Memory B cell (primary cell): ENCODE data around the gene KLHL29.

Experiments
- ATAC-seq: fragments of 150-1000 bp; cut with Tn5 transposase; 2 replicates; pipeline ENCODE4 v1.10.0; 2021; ENCODE audit warnings: low read depth, mild to moderate bottlenecking, moderate library complexity
- DNase-seq, 2 donors: peaks; one replicate each; pipeline ENCODE4 v3.0.0; 2022; ENCODE audit warnings: low spot score in 2 of 2
- H3K27ac Mint-ChIP-seq: one replicate; pipeline ENCODE4 v1.8.0; 2022; ENCODE audit warnings: mild to moderate bottlenecking, moderate library complexity, mixed read lengths
- H3K27me3 Mint-ChIP-seq: one replicate; pipeline ENCODE4 v1.8.0; 2022; ENCODE audit warnings: mixed read lengths
- H3K36me3 Mint-ChIP-seq: one replicate; pipeline ENCODE4 v1.8.0; 2022; ENCODE audit warnings: mild to moderate bottlenecking, mixed read lengths
- H3K4me1 Mint-ChIP-seq: one replicate; pipeline ENCODE4 v1.8.0; 2022; ENCODE audit warnings: mixed read lengths
- H3K4me3 Mint-ChIP-seq: one replicate; pipeline ENCODE4 v1.8.0; 2022; ENCODE audit warnings: mild to moderate bottlenecking, moderate library complexity, mixed read lengths
- H3K9me3 Mint-ChIP-seq: one replicate; pipeline ENCODE4 v1.8.0; 2022; ENCODE audit warnings: mixed read lengths

The KLHL29 gene

DNA sequence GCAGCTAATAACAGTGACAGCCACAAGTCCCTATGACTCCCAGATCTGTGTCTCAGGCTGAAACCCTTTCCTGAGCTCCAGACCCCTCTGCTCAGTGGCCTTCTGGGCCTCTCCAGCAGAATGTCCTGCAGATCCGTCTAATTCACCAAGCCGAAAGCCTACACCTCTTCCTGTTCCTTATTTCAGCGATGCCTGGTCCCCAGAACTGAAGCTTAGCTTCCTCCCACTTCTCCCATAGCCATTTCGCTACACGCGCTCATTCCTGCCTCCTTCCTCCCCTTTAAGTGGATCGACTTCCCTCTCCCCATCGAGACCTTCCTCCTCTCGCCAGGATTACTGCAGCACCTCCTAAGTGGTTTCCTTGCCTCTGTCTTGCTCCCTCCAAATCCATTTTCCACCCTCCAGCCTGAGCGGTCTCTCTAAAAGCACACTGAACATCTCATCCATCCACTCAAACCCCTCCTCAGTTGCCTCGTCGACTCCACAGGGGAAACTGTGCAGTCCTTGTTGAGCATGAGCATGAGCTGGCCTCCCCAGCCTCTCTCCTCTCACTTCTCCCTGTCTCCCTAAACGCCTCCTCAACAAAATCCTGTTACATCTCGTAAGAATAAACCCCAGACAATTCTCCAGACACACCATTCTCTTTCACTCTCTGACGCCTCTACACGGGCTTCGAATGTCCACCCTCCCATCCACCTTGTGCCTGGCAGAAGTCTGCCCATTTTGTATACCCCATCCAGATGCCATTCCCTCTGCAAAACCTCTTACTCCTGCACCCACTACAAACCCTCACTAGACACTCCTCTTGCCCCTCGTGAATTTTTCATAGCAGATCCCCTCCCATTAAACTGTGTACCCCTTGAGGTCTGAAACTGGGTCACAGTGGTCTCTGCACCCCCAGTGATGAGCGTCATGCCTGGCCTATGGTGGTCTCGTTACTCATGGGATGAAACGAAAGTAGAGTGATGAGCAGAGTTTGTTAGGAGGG lies 309.4 kb downstream of the KLHL29 start:
- Mint-ChIP-seq H3K27ac (no peak overlapping the region), H3K36me3 (peaks cover 7% of the 10 kb centered on the region), H3K9me3 (no peaks in the 10 kb centered on the region), H3K4me1 (no peaks in the 10 kb centered on the region), H3K27me3 (no peaks in the 10 kb centered on the region), H3K4me3 (no peak overlapping the region)
- no peak for ATAC-seq
- DNase-seq = no peak

DNA sequence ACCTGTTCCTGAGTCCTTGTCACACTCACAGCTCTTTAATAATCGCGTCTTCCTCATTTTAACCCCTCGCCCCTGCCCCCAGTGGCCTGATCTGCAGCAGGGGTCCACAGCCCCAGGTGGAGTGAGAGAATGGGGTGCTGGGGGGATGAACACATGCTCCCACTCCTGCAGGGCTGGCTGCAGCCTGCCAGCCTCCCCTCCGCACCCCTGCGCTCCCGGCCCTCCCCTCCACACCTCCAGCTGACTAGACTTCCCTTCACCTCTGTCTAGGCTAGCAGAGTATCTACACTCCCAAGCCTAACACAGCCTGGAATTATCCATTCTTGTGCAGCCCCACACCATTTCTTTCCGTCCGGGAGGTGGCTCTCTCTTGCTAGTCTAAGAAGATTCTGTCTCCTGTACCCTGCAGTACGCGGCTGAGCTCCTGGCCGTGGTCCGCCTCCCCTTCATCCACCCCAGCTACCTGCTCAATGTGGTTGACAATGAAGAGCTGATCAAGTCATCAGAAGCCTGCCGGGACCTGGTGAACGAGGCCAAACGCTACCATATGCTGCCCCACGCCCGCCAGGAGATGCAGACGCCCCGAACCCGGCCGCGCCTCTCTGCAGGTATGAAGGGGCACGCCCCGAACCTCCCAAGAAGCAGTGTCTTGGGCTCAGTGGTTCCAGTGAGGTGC lies 310.4 kb downstream of the KLHL29 start:
- H3K4me3 Mint-ChIP-seq = no peak overlapping the region
- no peak for DNase-seq
- ATAC-seq = no peak
- H3K4me1 Mint-ChIP-seq = peaks cover 3% of the 10 kb centered on the region
- H3K9me3 Mint-ChIP-seq = peaks cover 2% of the 10 kb centered on the region
- H3K27me3 Mint-ChIP-seq = no peaks in the 10 kb centered on the region
- H3K36me3 Mint-ChIP-seq = peaks cover 16% of the 10 kb centered on the region
- H3K27ac Mint-ChIP-seq = no peak overlapping the region

DNA sequence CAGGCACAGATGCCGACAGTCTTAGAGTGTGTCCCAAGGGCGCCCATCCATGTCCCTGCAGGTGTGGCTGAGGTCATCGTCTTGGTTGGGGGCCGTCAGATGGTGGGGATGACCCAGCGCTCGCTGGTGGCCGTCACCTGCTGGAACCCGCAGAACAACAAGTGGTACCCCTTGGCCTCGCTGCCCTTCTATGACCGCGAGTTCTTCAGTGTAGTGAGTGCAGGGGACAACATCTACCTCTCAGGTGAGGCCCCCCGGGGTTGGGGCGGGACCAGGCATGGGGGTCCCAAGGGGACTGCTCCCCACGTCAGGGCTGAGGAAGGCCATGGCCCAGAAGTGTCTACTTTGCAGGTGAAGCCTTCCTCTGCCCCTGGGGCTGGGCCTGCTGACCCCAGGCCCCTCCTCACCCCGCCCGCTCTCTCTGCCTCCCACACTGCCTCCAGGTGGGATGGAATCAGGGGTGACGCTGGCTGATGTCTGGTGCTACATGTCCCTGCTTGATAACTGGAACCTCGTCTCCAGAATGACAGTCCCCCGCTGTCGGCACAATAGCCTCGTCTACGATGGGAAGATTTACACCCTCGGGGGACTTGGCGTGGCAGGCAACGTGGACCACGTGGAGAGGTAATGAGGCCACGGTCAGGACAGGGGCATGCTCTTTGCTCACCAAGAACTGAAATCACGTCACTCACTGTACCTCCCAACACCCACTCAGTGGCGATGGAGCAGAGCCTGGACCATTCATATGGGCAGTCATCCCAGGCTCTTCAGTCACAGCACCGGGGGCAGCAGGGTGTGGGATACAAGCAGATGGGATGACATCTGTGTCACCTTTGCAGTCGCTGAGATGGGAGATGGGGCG lies 311.1 kb downstream of the KLHL29 start:
- ATAC-seq = no peak
- Mint-ChIP-seq H3K9me3 (peaks cover 2% of the 10 kb centered on the region), H3K4me3 (no peak overlapping the region), H3K36me3 (peaks cover 20% of the 10 kb centered on the region), H3K27ac (no peak overlapping the region), H3K27me3 (no peaks in the 10 kb centered on the region), H3K4me1 (peaks cover 3% of the 10 kb centered on the region)
- no peak for DNase-seq

DNA sequence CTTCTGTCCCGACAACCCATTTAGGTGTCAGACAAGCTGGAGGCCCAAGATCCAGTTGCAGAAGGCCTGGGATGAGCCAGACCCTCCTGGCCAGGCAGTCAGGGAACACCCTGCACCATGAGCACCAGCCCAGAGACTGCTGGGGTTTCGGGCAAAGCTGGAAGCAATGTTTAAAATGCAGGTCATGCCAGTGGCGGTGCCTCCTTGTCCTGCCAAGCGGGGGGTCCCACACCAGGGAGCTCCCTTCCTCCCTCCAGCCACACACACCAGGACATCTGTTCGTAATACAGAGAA lies 311.7 kb downstream of the KLHL29 start:
- Mint-ChIP-seq H3K36me3 (peaks cover 19% of the 10 kb centered on the region), H3K9me3 (peaks cover 2% of the 10 kb centered on the region), H3K4me1 (peaks cover 3% of the 10 kb centered on the region), H3K27me3 (no peaks in the 10 kb centered on the region), H3K27ac (no peak overlapping the region), H3K4me3 (no peak overlapping the region)
- DNase-seq (no peak), ATAC-seq (no peak)

DNA sequence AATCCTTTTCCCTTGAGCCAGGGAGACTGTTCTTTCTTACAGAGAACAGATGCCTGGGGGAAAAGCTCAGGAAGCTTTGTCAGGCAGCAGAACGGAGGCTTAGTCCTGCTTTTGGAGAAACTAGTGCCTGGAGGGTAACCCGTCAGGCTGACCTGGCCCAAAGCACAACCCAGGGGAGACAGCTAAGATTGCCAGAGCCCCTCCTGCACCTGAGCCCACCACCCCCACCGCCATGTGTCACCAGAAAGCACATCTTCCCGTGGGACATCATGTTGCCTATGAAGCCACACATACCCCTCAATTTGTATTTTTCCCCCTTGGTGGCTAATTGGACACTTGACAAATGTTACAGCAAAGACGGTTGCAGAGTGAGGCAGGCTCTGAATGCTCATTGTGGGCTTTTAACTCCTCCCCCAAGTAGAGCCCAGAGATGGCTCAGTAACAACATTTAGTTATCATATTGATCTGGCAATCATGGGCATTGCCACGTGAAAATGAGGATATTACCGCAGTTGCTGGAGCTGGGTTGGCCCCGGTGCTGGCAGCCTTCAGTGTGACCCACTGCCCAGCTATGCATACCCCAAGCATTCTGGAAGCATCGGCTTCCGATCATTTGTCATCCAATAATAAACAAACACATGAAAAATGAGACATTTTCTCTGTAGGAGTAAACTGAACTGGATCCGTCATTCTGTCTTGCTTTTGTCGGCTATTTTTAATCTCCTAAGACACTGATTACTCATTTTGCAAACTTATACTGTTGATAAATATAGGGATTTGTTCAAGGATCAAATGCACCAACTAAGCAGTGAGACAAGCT lies 312.5 kb downstream of the KLHL29 start:
- no peak for ATAC-seq
- H3K9me3 Mint-ChIP-seq = peaks cover 2% of the 10 kb centered on the region
- H3K27me3 Mint-ChIP-seq = no peaks in the 10 kb centered on the region
- H3K36me3 Mint-ChIP-seq = peaks cover 16% of the 10 kb centered on the region
- no peak for DNase-seq
- no peak overlapping the region for H3K4me3 Mint-ChIP-seq
- no peak overlapping the region for H3K27ac Mint-ChIP-seq
- H3K4me1 Mint-ChIP-seq = peaks cover 3% of the 10 kb centered on the region

DNA sequence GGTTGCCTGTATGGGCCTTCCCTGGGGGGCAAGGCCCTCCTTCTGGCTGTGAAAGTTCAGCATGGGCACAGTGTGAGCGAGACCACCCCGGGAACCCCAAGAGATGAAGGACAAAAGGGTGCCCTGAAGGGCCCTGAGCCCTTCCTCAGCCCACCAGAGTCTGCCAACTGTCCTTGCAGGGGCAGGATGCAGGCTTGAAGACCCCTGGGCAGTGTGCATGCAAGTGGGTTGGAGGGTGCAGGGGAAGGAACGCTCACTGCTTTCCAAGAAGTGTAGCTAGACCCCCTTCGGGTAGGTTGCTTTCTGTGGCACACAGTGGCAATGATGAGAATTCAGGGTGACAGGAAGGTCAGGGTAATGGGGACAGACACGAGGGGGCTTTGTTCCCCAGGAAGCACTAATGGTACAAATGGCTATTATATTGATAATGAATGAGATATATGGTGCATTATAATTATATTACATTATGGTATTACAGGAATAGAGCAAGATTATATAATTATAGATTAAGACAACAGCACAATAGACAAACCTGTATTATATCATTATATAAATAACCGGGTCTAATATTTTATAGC lies 313.2 kb downstream of the KLHL29 start:
- no peak overlapping the region for H3K4me3 Mint-ChIP-seq

DNA sequence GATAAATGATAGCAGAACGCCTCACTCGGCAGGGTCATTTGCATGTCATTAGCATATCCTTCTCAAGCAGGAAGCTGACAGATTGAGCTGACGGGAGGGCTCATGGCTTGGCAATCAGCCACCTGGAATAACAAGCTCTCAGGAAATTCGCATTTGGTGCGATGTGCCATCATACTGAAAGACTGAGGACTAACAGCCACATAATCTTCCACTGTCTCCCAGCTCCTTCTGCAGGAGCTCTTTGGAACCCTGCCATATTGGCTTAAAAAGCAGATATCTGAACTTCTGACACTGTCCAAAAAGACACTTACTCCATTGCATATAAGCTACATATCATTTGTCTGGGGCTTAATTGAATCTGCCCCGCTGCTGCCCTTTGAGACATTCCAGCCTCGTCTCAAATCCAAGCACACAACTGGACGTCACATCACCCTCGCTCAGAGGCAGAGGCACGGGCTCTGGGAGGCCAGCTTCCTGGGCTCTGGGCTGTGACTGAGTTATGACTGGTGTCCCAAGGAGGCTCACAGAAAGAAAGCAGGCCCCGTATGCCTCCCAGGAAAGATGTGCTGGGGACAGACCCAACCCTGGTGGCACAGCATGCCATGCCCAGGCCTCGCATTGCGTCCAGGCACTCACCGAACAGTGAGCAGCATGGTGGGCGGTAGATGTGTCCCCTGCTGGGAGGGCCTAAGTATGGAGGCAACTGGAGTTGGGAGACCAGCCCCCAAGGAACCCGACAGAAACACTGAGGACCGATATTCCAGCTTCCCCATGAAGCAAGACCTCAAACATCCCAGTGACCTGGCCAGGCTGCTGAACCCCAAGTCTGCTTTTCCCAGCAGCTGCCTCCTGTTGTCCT lies 314.0 kb downstream of the KLHL29 start:
- no peak overlapping the region for H3K27ac Mint-ChIP-seq

More for the DNA sequence above, 313.2 kb downstream of the KLHL29 start:
- Mint-ChIP-seq H3K27me3 (no peaks in the 10 kb centered on the region), H3K27ac (no peak overlapping the region), H3K4me1 (peaks cover 3% of the 10 kb centered on the region), H3K36me3 (peaks cover 18% of the 10 kb centered on the region), H3K9me3 (peaks cover 2% of the 10 kb centered on the region)
- no peak for ATAC-seq
- DNase-seq = no peak

DNA sequence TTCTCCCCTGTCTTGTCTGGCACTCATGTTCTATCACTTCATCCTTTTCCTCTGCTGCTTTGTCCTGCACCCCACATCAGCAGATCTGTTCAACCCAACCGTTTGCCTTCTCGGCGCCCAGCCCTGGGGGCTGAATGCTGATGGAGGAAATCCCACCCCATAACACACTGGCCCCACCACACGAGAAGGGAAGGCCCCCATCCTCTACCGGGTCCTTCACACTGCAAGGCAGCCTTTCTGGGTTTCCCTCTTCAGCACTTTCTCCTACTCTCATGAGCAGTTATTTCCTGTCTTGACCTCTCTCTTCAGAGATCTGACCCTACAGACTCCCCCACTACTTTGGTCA lies 314.6 kb downstream of the KLHL29 start:
- ATAC-seq = no peak
- no peak for DNase-seq
- peaks cover 3% of the 10 kb centered on the region for H3K4me1 Mint-ChIP-seq
- no peak overlapping the region for H3K4me3 Mint-ChIP-seq
- H3K27me3 Mint-ChIP-seq = no peaks in the 10 kb centered on the region
- H3K9me3 Mint-ChIP-seq = peaks cover 2% of the 10 kb centered on the region
- peaks cover 20% of the 10 kb centered on the region for H3K36me3 Mint-ChIP-seq
- peak overlapping the region; percentile 17 for H3K27ac Mint-ChIP-seq

More for the DNA sequence above, 314.0 kb downstream of the KLHL29 start:
- Mint-ChIP-seq H3K27me3 (no peaks in the 10 kb centered on the region), H3K36me3 (peaks cover 20% of the 10 kb centered on the region), H3K9me3 (peaks cover 2% of the 10 kb centered on the region), H3K4me1 (peaks cover 3% of the 10 kb centered on the region), H3K4me3 (no peak overlapping the region)
- DNase-seq (no peak), ATAC-seq (no peak)

DNA sequence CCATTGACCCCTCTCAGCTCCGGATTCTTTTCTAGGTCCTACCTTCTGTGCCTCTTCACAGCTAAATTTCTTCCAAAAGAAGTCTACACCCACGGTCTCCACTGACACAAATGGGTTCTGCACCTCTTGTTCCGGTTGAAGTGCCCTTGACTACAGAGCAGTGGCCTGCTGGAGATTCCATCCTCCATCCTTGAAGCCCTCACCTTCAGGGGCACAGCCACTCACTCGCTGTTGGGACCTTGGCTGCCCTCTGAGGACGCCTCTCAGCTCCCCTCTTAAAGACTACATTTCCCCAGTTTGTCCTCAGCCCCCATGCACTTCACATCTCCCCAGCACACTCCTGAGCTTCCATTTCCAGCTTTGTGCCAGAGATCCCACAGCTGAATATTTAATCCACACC lies 315.6 kb downstream of the KLHL29 start:
- H3K4me3 Mint-ChIP-seq = no peak overlapping the region
- ATAC-seq (no peak), DNase-seq (no peak)
- H3K4me1 Mint-ChIP-seq = peaks cover 3% of the 10 kb centered on the region
- no peak overlapping the region for H3K27ac Mint-ChIP-seq
- peaks cover 2% of the 10 kb centered on the region for H3K9me3 Mint-ChIP-seq
- peaks cover 24% of the 10 kb centered on the region for H3K36me3 Mint-ChIP-seq
- no peaks in the 10 kb centered on the region for H3K27me3 Mint-ChIP-seq

DNA sequence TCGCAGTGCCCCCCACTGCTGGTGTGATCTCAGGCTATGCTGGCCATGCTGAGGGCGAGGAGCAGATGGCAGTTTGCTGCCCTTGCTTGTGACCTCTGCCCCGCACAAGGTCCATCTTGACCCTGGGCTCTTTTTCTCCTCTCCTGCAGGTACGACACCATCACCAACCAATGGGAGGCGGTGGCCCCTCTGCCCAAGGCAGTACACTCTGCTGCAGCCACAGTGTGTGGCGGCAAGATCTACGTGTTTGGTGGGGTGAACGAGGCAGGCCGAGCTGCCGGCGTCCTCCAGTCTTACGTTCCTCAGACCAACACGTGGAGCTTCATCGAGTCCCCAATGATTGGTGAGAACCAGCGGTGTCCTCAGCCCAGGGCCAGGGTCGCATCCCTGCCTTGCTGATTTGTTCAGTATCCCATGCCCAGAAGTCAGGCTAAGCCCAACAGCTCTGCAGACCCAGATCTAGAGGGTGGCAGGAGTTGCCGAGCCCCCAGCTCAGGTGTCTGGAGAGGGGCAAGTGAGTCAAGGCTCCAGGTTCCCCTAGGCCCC lies 318.1 kb downstream of the KLHL29 start:
- Mint-ChIP-seq H3K9me3 (peaks cover 2% of the 10 kb centered on the region), H3K4me1 (peaks cover 3% of the 10 kb centered on the region), H3K27ac (no peak overlapping the region), H3K27me3 (no peaks in the 10 kb centered on the region), H3K36me3 (peaks cover 38% of the 10 kb centered on the region), H3K4me3 (no peak overlapping the region)
- no peak for ATAC-seq
- DNase-seq = no peak

DNA sequence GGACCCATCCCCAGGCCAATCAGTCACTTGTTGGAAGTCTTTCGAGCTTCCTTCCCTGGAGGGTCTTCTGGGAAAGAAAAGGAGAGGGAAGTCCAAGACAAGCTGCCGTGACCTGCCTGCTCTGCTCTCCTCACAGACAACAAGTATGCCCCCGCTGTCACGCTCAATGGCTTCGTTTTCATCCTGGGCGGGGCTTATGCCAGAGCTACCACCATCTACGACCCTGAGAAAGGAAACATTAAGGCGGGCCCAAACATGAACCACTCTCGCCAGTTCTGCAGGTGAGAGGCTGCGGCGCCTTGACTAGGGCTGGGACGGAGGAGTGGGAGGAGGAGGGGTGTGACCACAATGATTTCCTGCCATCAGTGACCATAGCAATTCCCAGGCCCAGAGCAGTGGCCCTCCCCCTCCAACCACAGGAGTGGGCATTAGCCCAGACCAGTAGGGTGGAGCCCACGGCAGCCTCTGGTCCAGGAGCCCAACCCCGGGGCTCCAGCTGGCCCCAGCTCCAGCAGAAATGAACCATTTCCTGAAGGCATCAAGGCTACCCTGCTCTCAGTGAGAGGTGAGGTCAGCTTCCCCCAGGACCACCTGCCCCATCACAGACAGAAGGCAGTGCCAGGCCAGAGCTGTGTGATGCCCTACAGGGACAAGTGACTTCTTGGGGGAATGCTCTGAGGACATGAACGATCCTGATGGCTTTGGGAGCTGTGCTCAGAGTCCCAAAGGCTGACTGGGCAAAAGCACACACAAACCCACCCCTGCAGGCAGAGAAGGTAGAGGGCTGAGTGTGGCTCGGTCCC lies 318.8 kb downstream of the KLHL29 start:
- Mint-ChIP-seq H3K27me3 (no peaks in the 10 kb centered on the region), H3K4me3 (no peak overlapping the region), H3K36me3 (peaks cover 41% of the 10 kb centered on the region), H3K9me3 (peaks cover 2% of the 10 kb centered on the region), H3K4me1 (peaks cover 3% of the 10 kb centered on the region), H3K27ac (no peak overlapping the region)
- ATAC-seq (no peak), DNase-seq (peak in 1 of 2 donors; percentile 6)
